HepG2 (cell line): ENCODE results near the gene FPR3.

ENCODE experiments used
- EP300 ChIP-seq, 3 experiments: sonication (generic) in 1 of 3; formaldehyde crosslinking in 1 of 3; IDR thresholded peaks; 2 replicates each; pipeline versions ENCODE4 v1.5.1 to v1.6.1; 2011 to 2020; ENCODE audit warnings: low read depth in 2 of 3, low read length in 2 of 3, borderline replicate concordance in 1 of 3, improper control_type of control experiment in 1 of 3, mild to moderate bottlenecking in 1 of 3, missing genetic modification reagents in 1 of 3, moderate library complexity in 1 of 3
- NFIC ChIP-seq: IDR thresholded peaks from 2 replicates; pipeline ENCODE4 v1.6.1; 2012; ENCODE audit warnings: mild to moderate bottlenecking, low read length, inconsistent platforms
- POLR2A ChIP-seq, 2 experiments: IDR thresholded peaks; 2 replicates each; pipeline ENCODE4 v1.6.1; 2011; ENCODE audit warnings: low read depth in 2 of 2, low read length in 2 of 2, mild to moderate bottlenecking in 1 of 2, moderate library complexity in 1 of 2; ENCODE audit not compliant: insufficient read depth in 1 of 2
- POLR2AphosphoS5 ChIP-seq: IDR thresholded peaks from 2 replicates; pipeline ENCODE4 v1.6.1; 2012; ENCODE audit warnings: low read depth, low read length
- SAP130 ChIP-seq: IDR thresholded peaks from 2 replicates; pipeline ENCODE4 v1.6.1; 2016; ENCODE audit warnings: low read depth
- SP1 ChIP-seq, 2 experiments: fragments of 450-650 bp in 1 of 2; sonication (generic) in 1 of 2; formaldehyde crosslinking in 1 of 2; IDR thresholded peaks; 2 replicates each; pipeline versions ENCODE4 v1.4.0 to v1.6.1; 2016 to 2020; ENCODE audit warnings: missing genetic modification reagents in 1 of 2
- SP2 ChIP-seq: sonication (generic); formaldehyde crosslinking; IDR thresholded peaks from 2 replicates; pipeline ENCODE4 v1.5.1; 2020; ENCODE audit warnings: mild to moderate bottlenecking, missing genetic modification reagents
- ZNF337 ChIP-seq: sonication (generic); formaldehyde crosslinking; IDR thresholded peaks from 2 replicates; pipeline ENCODE4 v1.5.1; 2020; ENCODE audit warnings: missing genetic modification reagents, low read depth, mild to moderate bottlenecking, borderline replicate concordance
- ZNF468 ChIP-seq: sonication (generic); formaldehyde crosslinking; IDR thresholded peaks from 2 replicates; pipeline ENCODE4 v1.8.0; 2022; ENCODE audit warnings: mild to moderate bottlenecking, moderate library complexity, missing genetic modification reagents
- ZNF766 ChIP-seq: sonication (generic); formaldehyde crosslinking; IDR thresholded peaks from 2 replicates; pipeline ENCODE4 v1.5.0; 2020; ENCODE audit warnings: missing genetic modification reagents, borderline replicate concordance
- TF ChIP-seq, protein P1 (sequence below): sonication (generic); formaldehyde crosslinking; IDR thresholded peaks from 2 replicates; pipeline ENCODE4 v1.4.0; 2020; ENCODE audit warnings: missing genetic modification reagents
- TF ChIP-seq, protein P2 (sequence below): sonication (generic); formaldehyde crosslinking; IDR thresholded peaks from 2 replicates; pipeline ENCODE4 v1.5.0; 2020; ENCODE audit warnings: missing genetic modification reagents, mild to moderate bottlenecking, borderline replicate concordance
- TF ChIP-seq, protein P3 (sequence below): sonication (generic); formaldehyde crosslinking; IDR thresholded peaks from 2 replicates; pipeline ENCODE4 v1.4.0; 2020; ENCODE audit warnings: missing genetic modification reagents

DNA sequence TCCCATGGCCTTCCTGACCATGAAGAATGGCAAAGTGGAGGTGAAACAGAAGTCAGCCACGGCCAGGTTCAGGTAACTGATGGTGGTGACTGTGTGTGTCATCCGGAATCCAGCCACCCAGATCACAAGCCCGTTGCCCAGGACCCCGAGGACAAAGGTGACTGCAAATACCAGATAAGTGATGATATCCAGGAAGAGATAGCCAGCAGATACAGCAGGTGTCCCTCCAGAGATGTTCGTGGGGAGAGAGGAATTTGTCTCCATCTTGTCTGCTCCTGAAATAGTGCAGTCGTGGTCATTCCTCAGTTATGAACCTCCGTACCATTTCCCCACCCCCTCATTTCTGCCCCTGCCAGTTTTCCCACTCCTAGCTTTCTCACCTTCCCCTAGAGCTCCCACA lies 48.2 kb upstream of the FPR3 start:
- TF ChIP-seq ZNF766 (CRISPR knock-in tag): no peak
- TF ChIP-seq SP1 (IDR thresholded peaks at IDR 0.05): no peak
- no peak for TF ChIP-seq SP1 (CRISPR knock-in tag; IDR thresholded peaks at IDR 0.05)
- TF ChIP-seq, protein P1, sequence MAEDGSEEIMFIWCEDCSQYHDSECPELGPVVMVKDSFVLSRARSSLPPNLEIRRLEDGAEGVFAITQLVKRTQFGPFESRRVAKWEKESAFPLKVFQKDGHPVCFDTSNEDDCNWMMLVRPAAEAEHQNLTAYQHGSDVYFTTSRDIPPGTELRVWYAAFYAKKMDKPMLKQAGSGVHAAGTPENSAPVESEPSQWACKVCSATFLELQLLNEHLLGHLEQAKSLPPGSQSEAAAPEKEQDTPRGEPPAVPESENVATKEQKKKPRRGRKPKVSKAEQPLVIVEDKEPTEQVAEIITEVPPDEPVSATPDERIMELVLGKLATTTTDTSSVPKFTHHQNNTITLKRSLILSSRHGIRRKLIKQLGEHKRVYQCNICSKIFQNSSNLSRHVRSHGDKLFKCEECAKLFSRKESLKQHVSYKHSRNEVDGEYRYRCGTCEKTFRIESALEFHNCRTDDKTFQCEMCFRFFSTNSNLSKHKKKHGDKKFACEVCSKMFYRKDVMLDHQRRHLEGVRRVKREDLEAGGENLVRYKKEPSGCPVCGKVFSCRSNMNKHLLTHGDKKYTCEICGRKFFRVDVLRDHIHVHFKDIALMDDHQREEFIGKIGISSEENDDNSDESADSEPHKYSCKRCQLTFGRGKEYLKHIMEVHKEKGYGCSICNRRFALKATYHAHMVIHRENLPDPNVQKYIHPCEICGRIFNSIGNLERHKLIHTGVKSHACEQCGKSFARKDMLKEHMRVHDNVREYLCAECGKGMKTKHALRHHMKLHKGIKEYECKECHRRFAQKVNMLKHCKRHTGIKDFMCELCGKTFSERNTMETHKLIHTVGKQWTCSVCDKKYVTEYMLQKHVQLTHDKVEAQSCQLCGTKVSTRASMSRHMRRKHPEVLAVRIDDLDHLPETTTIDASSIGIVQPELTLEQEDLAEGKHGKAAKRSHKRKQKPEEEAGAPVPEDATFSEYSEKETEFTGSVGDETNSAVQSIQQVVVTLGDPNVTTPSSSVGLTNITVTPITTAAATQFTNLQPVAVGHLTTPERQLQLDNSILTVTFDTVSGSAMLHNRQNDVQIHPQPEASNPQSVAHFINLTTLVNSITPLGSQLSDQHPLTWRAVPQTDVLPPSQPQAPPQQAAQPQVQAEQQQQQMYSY (CRISPR knock-in tag): no peak
- no peak for TF ChIP-seq NFIC
- TF ChIP-seq, protein P2, sequence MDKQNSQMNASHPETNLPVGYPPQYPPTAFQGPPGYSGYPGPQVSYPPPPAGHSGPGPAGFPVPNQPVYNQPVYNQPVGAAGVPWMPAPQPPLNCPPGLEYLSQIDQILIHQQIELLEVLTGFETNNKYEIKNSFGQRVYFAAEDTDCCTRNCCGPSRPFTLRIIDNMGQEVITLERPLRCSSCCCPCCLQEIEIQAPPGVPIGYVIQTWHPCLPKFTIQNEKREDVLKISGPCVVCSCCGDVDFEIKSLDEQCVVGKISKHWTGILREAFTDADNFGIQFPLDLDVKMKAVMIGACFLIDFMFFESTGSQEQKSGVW (CRISPR knock-in tag): no peak
- no peak for TF ChIP-seq ZNF468 (CRISPR knock-in tag)
- TF ChIP-seq EP300 (IDR thresholded peaks at IDR 0.05; ENCODE audit: low read depth in 2 of 2, low read length in 2 of 2): no peak
- TF ChIP-seq EP300 (CRISPR knock-in tag; IDR thresholded peaks at IDR 0.05; ENCODE audit: borderline replicate concordance): no peak
- TF ChIP-seq, protein P3, sequence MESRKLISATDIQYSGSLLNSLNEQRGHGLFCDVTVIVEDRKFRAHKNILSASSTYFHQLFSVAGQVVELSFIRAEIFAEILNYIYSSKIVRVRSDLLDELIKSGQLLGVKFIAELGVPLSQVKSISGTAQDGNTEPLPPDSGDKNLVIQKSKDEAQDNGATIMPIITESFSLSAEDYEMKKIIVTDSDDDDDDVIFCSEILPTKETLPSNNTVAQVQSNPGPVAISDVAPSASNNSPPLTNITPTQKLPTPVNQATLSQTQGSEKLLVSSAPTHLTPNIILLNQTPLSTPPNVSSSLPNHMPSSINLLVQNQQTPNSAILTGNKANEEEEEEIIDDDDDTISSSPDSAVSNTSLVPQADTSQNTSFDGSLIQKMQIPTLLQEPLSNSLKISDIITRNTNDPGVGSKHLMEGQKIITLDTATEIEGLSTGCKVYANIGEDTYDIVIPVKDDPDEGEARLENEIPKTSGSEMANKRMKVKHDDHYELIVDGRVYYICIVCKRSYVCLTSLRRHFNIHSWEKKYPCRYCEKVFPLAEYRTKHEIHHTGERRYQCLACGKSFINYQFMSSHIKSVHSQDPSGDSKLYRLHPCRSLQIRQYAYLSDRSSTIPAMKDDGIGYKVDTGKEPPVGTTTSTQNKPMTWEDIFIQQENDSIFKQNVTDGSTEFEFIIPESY (CRISPR knock-in tag): no peak
- TF ChIP-seq SAP130 (CRISPR knock-in tag): no peak
- TF ChIP-seq POLR2A (IDR thresholded peaks at IDR 0.05; ENCODE audit: insufficient read depth in 1 of 2, low read depth in 2 of 2, low read length in 2 of 2): no peak
- no peak for TF ChIP-seq SP2 (CRISPR knock-in tag)
- TF ChIP-seq POLR2AphosphoS5: no peak
- TF ChIP-seq ZNF337: no peak
